GM18858 (cell line): ENCODE measurements around the gene MPEG1.

Source experiments
- ATAC-seq: cut with Tn5 transposase; IDR thresholded peaks from one replicate; pipeline ENCODE4 v1.9.1; 2021; ENCODE audit not compliant: unreplicated experiment

Gene MPEG1

GRCh38 chr11:59212744-59213631 lies at the start of gene MPEG1:
MPEG1 (minus strand) TSS chr11:59212927; CDS start chr11:59212865, 62 bp downstream.
- ATAC-seq: no peak

GRCh38 chr11:59262177-59262818 lies 49.6 kb upstream of the MPEG1 start:
- ATAC-seq: no peak

GRCh38 chr11:59261150-59261549 lies 48.4 kb upstream of the MPEG1 start:
- no peak for ATAC-seq

GRCh38 chr11:59259867-59260475 lies 47.2 kb upstream of the MPEG1 start:
- no peak for ATAC-seq

- ATAC-seq: no peak
Measured at GRCh38 chr11:59259047-59259446, 46.3 kb upstream of the MPEG1 start.

- no peak for ATAC-seq
Measured at GRCh38 chr11:59255281-59255680, 42.6 kb upstream of the MPEG1 start.

GRCh38 chr11:59254286-59254685 lies 41.6 kb upstream of the MPEG1 start:
- no peak for ATAC-seq

GRCh38 chr11:59253001-59253400 lies 40.3 kb upstream of the MPEG1 start:
- no peak for ATAC-seq

GRCh38 chr11:59249535-59249934 lies 36.8 kb upstream of the MPEG1 start:
- no peak for ATAC-seq

- no peak for ATAC-seq
Measured at GRCh38 chr11:59247531-59248227, 35.0 kb upstream of the MPEG1 start.

- ATAC-seq: no peak
Measured at GRCh38 chr11:59243633-59244032, 30.9 kb upstream of the MPEG1 start.

GRCh38 chr11:59240322-59240721 lies 27.6 kb upstream of the MPEG1 start:
- no peak for ATAC-seq

- ATAC-seq: no peak
Measured at GRCh38 chr11:59226396-59226795, 13.7 kb upstream of the MPEG1 start.

- ATAC-seq: no peak
Measured at GRCh38 chr11:59225017-59225416, 12.3 kb upstream of the MPEG1 start.

GRCh38 chr11:59224351-59224928 lies 11.7 kb upstream of the MPEG1 start:
- no peak for ATAC-seq

GRCh38 chr11:59223611-59224010 lies 10.9 kb upstream of the MPEG1 start:
- ATAC-seq: no peak

GRCh38 chr11:59223177-59223576 lies 10.4 kb upstream of the MPEG1 start:
- ATAC-seq: no peak

GRCh38 chr11:59222464-59223060 lies 9.8 kb upstream of the MPEG1 start:
- ATAC-seq: no peak

GRCh38 chr11:59221441-59221840 lies 8.7 kb upstream of the MPEG1 start:
- no peak for ATAC-seq

GRCh38 chr11:59219836-59220235 lies 7.1 kb upstream of the MPEG1 start:
- no peak for ATAC-seq

GRCh38 chr11:59218893-59219292 lies 6.2 kb upstream of the MPEG1 start:
- ATAC-seq: no peak
